ENCODE measurements around the gene LHX3.

Gene LHX3

GRCh38 chr9:136186386-136186785 lies 18.5 kb downstream of the LHX3 start:
- TF ChIP-seq CTCF (IDR thresholded peaks at IDR 0.05) = no peak
- DNase-seq (ENCODE audit: low spot score) = no peak

GRCh38 chr9:136185596-136186366 lies 19.1 kb downstream of the LHX3 start:
- DNase-seq (ENCODE audit: low spot score) = no peak
- Histone ChIP-seq H3K4me3 (no peak overlapping the region), H3K27ac (no peak overlapping the region)
- no peak for TF ChIP-seq CTCF (IDR thresholded peaks at IDR 0.05)

More at GRCh38 chr9:136186386-136186785, 18.5 kb downstream of the LHX3 start:
- H3K27ac ChIP-seq = no peak overlapping the region
- H3K4me3 ChIP-seq = no peak overlapping the region

GRCh38 chr9:136185066-136185465 lies 19.9 kb downstream of the LHX3 start:
- no peak overlapping the region for H3K4me3 ChIP-seq
- no peak for DNase-seq (ENCODE audit: low spot score)
- TF ChIP-seq CTCF (IDR thresholded peaks at IDR 0.05) = no peak
- no peak overlapping the region for H3K27ac ChIP-seq

GRCh38 chr9:136182850-136183422 lies 22.0 kb downstream of the LHX3 start:
- no peak for DNase-seq (ENCODE audit: low spot score)
- no peak overlapping the region for H3K4me3 ChIP-seq
- no peak overlapping the region for H3K27ac ChIP-seq
- TF ChIP-seq CTCF (IDR thresholded peaks at IDR 0.05) = no peak

- TF ChIP-seq CTCF (IDR thresholded peaks at IDR 0.05) = no peak
- Histone ChIP-seq H3K27ac (no peak overlapping the region), H3K4me3 (no peak overlapping the region)
- no peak for DNase-seq (ENCODE audit: low spot score)
Observed at GRCh38 chr9:136182420-136182787, 22.5 kb downstream of the LHX3 start.

GRCh38 chr9:136181784-136182419 lies 23.0 kb downstream of the LHX3 start:
- TF ChIP-seq CTCF (IDR thresholded peaks at IDR 0.05) = no peak
- Histone ChIP-seq H3K4me3 (no peak overlapping the region), H3K27ac (no peak overlapping the region)
- no peak for DNase-seq (ENCODE audit: low spot score)
